ENCODE data around the gene ISG20L2.
A peak's percentile ranks its signal among the peaks of the same experiment; 100 is the strongest.

The ISG20L2 gene

GRCh38 chr1:156740237-156740740 lies 11.7 kb upstream of the ISG20L2 start:
- peak; percentile 60 for DNase-seq

GRCh38 chr1:156738916-156739315 lies 10.3 kb upstream of the ISG20L2 start:
- DNase-seq, result no peak

- no peak for DNase-seq
These were observed 9.8 kb upstream of the ISG20L2 start for GRCh38 chr1:156738407-156738806.

- no peak for DNase-seq
These were observed 5.5 kb upstream of the ISG20L2 start for GRCh38 chr1:156733989-156734584.

- peak; percentile 84 for DNase-seq
These were observed 504 bp downstream of the ISG20L2 start, which contains the start of gene METTL25B for GRCh38 chr1:156727926-156728598. METTL25B (plus strand) TSS chr1:156728469; CDS start chr1:156729105, 636 bp downstream.

GRCh38 chr1:156727492-156727891 lies 1.1 kb downstream of the ISG20L2 start:
- DNase-seq, result no peak

- DNase-seq, result peak; percentile 79
These were observed 1.9 kb downstream of the ISG20L2 start for GRCh38 chr1:156726549-156727226.

GRCh38 chr1:156725683-156726280 lies 2.8 kb downstream of the ISG20L2 start:
- peak; percentile 93 for DNase-seq

- no peak for DNase-seq
These were observed 7.0 kb downstream of the ISG20L2 start for GRCh38 chr1:156721535-156721934.

- no peak for DNase-seq
These were observed 7.4 kb downstream of the ISG20L2 start for GRCh38 chr1:156721131-156721530.

GRCh38 chr1:156717351-156717750 lies 11.2 kb downstream of the ISG20L2 start:
- DNase-seq, result no peak

GRCh38 chr1:156714830-156715229 lies 13.7 kb downstream of the ISG20L2 start:
- no peak for DNase-seq

GRCh38 chr1:156712626-156713025 lies 15.9 kb downstream of the ISG20L2 start:
- DNase-seq, result no peak

GRCh38 chr1:156711011-156711817 lies 17.4 kb downstream of the ISG20L2 start:
- no peak for DNase-seq

GRCh38 chr1:156709757-156710489 lies 18.6 kb downstream of the ISG20L2 start:
- peak; percentile 68 for DNase-seq

GRCh38 chr1:156709031-156709430 lies 19.5 kb downstream of the ISG20L2 start:
- DNase-seq, result no peak

- no peak for DNase-seq
These were observed 20.3 kb downstream of the ISG20L2 start for GRCh38 chr1:156708218-156708661.

GRCh38 chr1:156707417-156708217 lies 20.9 kb downstream of the ISG20L2 start:
- DNase-seq, result no peak

GRCh38 chr1:156706657-156707416 lies 21.7 kb downstream of the ISG20L2 start:
- no peak for DNase-seq

Measured in SHP77 treated with DMSO at 0.1 percent for 48 hours (cell line).